ENCODE results near the gene C16orf74. TPM values are rescaled to one million over a fixed set of nuclear protein-coding genes. Genes with fewer than 3 reads are reported as not detected.

C16orf74 gene
- total RNA-seq, 6 experiments from 2014 or later = 13.4 to 18.6 (median 15.7) TPM

- H3K4me3 Mint-ChIP-seq = no peak overlapping the region
- H3K4me1 Mint-ChIP-seq (ENCODE audit: low read depth) = peaks cover 8% of the 10 kb centered on the region
- H3K36me3 Mint-ChIP-seq (ENCODE audit: low read depth) = no peaks in the 10 kb centered on the region
- H3K9me3 Mint-ChIP-seq = no peaks in the 10 kb centered on the region
- H3K27ac Mint-ChIP-seq = no peak overlapping the region
- H3K27me3 Mint-ChIP-seq (ENCODE audit: insufficient read depth) = peaks cover 16% of the 10 kb centered on the region
- TF ChIP-seq, protein P1, sequence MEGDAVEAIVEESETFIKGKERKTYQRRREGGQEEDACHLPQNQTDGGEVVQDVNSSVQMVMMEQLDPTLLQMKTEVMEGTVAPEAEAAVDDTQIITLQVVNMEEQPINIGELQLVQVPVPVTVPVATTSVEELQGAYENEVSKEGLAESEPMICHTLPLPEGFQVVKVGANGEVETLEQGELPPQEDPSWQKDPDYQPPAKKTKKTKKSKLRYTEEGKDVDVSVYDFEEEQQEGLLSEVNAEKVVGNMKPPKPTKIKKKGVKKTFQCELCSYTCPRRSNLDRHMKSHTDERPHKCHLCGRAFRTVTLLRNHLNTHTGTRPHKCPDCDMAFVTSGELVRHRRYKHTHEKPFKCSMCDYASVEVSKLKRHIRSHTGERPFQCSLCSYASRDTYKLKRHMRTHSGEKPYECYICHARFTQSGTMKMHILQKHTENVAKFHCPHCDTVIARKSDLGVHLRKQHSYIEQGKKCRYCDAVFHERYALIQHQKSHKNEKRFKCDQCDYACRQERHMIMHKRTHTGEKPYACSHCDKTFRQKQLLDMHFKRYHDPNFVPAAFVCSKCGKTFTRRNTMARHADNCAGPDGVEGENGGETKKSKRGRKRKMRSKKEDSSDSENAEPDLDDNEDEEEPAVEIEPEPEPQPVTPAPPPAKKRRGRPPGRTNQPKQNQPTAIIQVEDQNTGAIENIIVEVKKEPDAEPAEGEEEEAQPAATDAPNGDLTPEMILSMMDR (IDR thresholded peaks at IDR 0.05) = no peak
- DNase-seq = no peak
These were observed 55.4 kb downstream of the C16orf74 start for GRCh38 chr16:85695196-85696128.

GRCh38 chr16:85690469-85691064 is 60.3 kb downstream of the C16orf74 start:
- Mint-ChIP-seq H3K36me3 (ENCODE audit: low read depth) (no peaks in the 10 kb centered on the region), H3K4me3 (no peak overlapping the region), H3K27me3 (ENCODE audit: insufficient read depth) (peaks cover 11% of the 10 kb centered on the region), H3K4me1 (ENCODE audit: low read depth) (peaks cover 7% of the 10 kb centered on the region; the same call in 1 of the 2 replicates), H3K27ac (no peak overlapping the region), H3K9me3 (no peaks in the 10 kb centered on the region)
- TF ChIP-seq, protein P1 (IDR thresholded peaks at IDR 0.05) = no peak
- no peak for DNase-seq

GRCh38 chr16:85689950-85690320 is 61.0 kb downstream of the C16orf74 start:
- no peak for DNase-seq
- Mint-ChIP-seq H3K9me3 (no peaks in the 10 kb centered on the region), H3K4me3 (peak overlapping the region; percentile 30; the same call in 1 of the 2 replicates), H3K36me3 (ENCODE audit: low read depth) (no peaks in the 10 kb centered on the region), H3K27me3 (ENCODE audit: insufficient read depth) (peaks cover 11% of the 10 kb centered on the region), H3K4me1 (ENCODE audit: low read depth) (peaks cover 7% of the 10 kb centered on the region; the same call in 1 of the 2 replicates), H3K27ac (no peak overlapping the region)
- TF ChIP-seq, protein P1 (IDR thresholded peaks at IDR 0.05) = no peak

DNA sequence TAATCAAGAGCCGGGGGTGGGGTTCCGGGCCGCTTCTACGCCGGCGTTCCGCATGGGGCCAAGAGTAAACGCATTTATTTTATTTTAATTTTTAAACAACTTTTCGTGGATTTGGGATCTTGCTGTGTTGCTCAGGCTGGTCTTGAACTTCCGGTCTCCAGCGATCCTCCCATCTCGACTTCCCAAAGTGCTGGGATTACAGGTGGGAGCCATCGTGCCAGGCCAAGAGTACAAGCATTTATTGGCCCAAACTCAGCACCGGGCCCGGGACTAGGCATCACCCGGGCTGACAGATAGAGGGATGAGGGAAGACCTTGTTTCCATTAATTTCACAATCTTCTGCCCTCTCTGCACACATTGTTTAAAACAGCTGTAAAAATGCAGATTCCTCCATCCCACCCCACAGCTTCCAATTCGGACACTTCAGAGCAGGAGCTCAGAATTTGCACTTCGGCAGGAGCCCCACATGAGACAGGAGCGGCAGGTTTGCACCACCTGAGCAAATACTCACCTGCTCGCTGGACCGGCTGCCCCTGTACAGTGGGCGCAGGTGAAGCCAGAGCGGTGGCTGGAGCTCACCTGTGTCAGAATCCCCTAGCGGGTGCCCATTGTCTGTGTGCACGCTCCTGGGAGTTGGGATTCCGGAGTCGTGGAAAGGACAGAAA is 61.5 kb downstream of the C16orf74 start:
- peaks cover 11% of the 10 kb centered on the region for H3K27me3 Mint-ChIP-seq (ENCODE audit: insufficient read depth)
- H3K4me3 Mint-ChIP-seq = peak overlapping the region; percentile 78
- no peak overlapping the region for H3K27ac Mint-ChIP-seq
- DNase-seq = no peak
- TF ChIP-seq, protein P1 (IDR thresholded peaks at IDR 0.05) = no peak
- peaks cover 7% of the 10 kb centered on the region; the same call in 1 of the 2 replicates for H3K4me1 Mint-ChIP-seq (ENCODE audit: low read depth)
- H3K9me3 Mint-ChIP-seq = no peaks in the 10 kb centered on the region
- H3K36me3 Mint-ChIP-seq (ENCODE audit: low read depth) = no peaks in the 10 kb centered on the region

DNA sequence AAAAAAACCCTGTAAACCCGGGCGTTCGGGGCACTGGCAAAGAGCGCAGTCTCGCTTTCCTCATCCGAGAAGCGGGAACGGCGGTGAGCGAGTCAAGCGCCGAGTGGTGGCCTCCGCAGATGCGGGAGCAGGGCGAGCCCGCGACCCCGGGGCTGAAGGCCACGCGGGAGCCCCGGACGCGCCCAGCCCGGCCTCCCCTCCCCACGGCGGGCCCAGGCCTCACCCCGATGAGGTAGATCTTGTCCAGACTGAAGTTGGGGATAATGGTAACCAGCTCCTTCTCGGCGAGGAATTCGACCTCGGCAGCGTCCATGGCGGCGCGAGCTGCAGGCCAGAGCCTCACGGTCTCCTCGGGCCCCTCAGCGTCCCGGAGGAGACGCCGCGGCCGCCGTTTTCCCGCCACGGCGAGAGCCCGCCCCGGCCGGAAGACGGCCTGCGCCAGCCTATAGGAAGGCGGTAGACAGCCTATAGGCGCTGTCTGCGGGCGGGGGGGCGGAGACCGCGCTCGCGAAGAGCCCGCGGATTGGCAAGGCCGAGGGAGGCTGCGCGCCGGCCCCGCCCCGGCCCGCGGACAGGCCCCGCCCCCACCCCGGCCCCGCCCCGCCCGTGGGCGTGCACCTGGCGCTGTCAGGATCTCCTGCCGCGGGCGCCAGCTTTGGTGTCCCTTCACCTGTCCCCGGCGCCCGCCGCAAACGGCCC is 62.2 kb downstream of the C16orf74 start, which contains the start of gene GINS2:
Gene GINS2, minus strand, starts transcription at position 369 of the 699 bp plus-strand sequence. Its CDS starts 56 bp downstream, at position 313.
- Mint-ChIP-seq H3K9me3 (no peaks in the 10 kb centered on the region), H3K27ac (0 out of 2 replicates have a peak within 1 kb of the TSS, but pooled peaks have one; percentile 31), H3K36me3 (ENCODE audit: low read depth) (no peaks in the 10 kb centered on the region), H3K27me3 (ENCODE audit: insufficient read depth) (peaks cover 11% of the 10 kb centered on the region), H3K4me3 (peak within 1 kb of the TSS; percentile 84), H3K4me1 (ENCODE audit: low read depth) (peaks cover 7% of the 10 kb centered on the region; the same call in 1 of the 2 replicates)
- peak; percentile 80 for DNase-seq
- TF ChIP-seq, protein P1 (IDR thresholded peaks at IDR 0.05) = no peak

All from HFFc6 (cell line).